GM06990 (cell line): Measurements from ENCODE around the gene IGFBP5.

Source experiments
- DNase-seq: peaks from one replicate; pipeline ENCODE4 v3.0.0-alpha.2; 2011; ENCODE audit not compliant: insufficient read length; ENCODE audit errors: extremely low read depth
- H3K27me3 ChIP-seq: replicated peaks from 2 replicates; pipeline ENCODE4 v1.6.0; 2011; ENCODE audit warnings: low read length; ENCODE audit not compliant: control insufficient read depth, insufficient read depth
- H3K36me3 ChIP-seq: 2 replicates; pipeline ENCODE4 v1.5.1; 2011; ENCODE audit warnings: low read length; ENCODE audit not compliant: control insufficient read depth, insufficient read depth
- H3K4me3 ChIP-seq: replicated peaks from 2 replicates; pipeline ENCODE4 v1.5.1; 2011; ENCODE audit warnings: low read depth, mild to moderate bottlenecking, control low read depth, low read length
- CTCF ChIP-seq: IDR thresholded peaks from 2 replicates; pipeline ENCODE4 v1.5.1; 2011; ENCODE audit warnings: low read length, control low read depth, mild to moderate bottlenecking, inconsistent platforms; ENCODE audit not compliant: insufficient read depth, poor library complexity, severe bottlenecking

The IGFBP5 gene

GRCh38 chr2:216674376-216674775 is 21.0 kb downstream of the IGFBP5 start:
- no peaks in the 10 kb centered on the region; the same call in none of the 2 replicates for H3K27me3 ChIP-seq
- no peak for DNase-seq

GRCh38 chr2:216673609-216674008 is 21.7 kb downstream of the IGFBP5 start:
- DNase-seq: no peak
- no peak for TF ChIP-seq CTCF
- H3K4me3 ChIP-seq: no peak overlapping the region
- H3K27me3 ChIP-seq: no peaks in the 10 kb centered on the region; the same call in none of the 2 replicates
- H3K36me3 ChIP-seq: no peaks in the 10 kb centered on the region

More at GRCh38 chr2:216674376-216674775, 21.0 kb downstream of the IGFBP5 start:
- TF ChIP-seq CTCF: no peak
- Histone ChIP-seq H3K4me3 (no peak overlapping the region), H3K36me3 (no peaks in the 10 kb centered on the region)

GRCh38 chr2:216673021-216673420 is 22.3 kb downstream of the IGFBP5 start:
- no peak for TF ChIP-seq CTCF
- H3K27me3 ChIP-seq: no peaks in the 10 kb centered on the region; the same call in none of the 2 replicates

GRCh38 chr2:216672466-216672865 is 22.9 kb downstream of the IGFBP5 start:
- TF ChIP-seq CTCF: no peak
- no peak for DNase-seq
- Histone ChIP-seq H3K36me3 (no peaks in the 10 kb centered on the region), H3K4me3 (no peak overlapping the region), H3K27me3 (no peaks in the 10 kb centered on the region; the same call in none of the 2 replicates)

More at GRCh38 chr2:216673021-216673420, 22.3 kb downstream of the IGFBP5 start:
- Histone ChIP-seq H3K36me3 (no peaks in the 10 kb centered on the region), H3K4me3 (no peak overlapping the region)
- DNase-seq: no peak

- no peak for DNase-seq
- H3K36me3 ChIP-seq: no peaks in the 10 kb centered on the region
- TF ChIP-seq CTCF: no peak
- H3K27me3 ChIP-seq: no peaks in the 10 kb centered on the region; the same call in none of the 2 replicates
- H3K4me3 ChIP-seq: no peak overlapping the region
Measured at GRCh38 chr2:216671791-216672343, 23.5 kb downstream of the IGFBP5 start.

GRCh38 chr2:216671081-216671411 is 24.3 kb downstream of the IGFBP5 start:
- Histone ChIP-seq H3K4me3 (no peak overlapping the region), H3K27me3 (no peaks in the 10 kb centered on the region; the same call in none of the 2 replicates), H3K36me3 (no peaks in the 10 kb centered on the region)
- no peak for TF ChIP-seq CTCF
- DNase-seq: no peak
